Measurements from ENCODE around the gene EPN1. TPM values are rescaled to one million over a fixed set of nuclear protein-coding genes. Genes with fewer than 3 reads are reported as not detected.
A peak's percentile ranks its signal among the peaks of the same experiment; 100 is the strongest.

The EPN1 gene
- total and polyA plus RNA-seq, 2 of the 13 experiments (the other 11 are each of a cell fraction or from before 2014, with no cell fraction given) = 28.9 to 31.7 TPM

GRCh38 chr19:55642153-55643002 is 32.6 kb upstream of the EPN1 start (continued):
- TF ChIP-seq PLSCR1 (CRISPR knock-in tag; IDR thresholded peaks at IDR 0.05; ENCODE audit: borderline replicate concordance) (no peak), TFDP2 (CRISPR knock-in tag; IDR thresholded peaks at IDR 0.05) (no peak), NONO (IDR thresholded peaks at IDR 0.05) (no peak), NONO (CRISPR knock-in tag; conservative IDR thresholded peaks at IDR 0.05) (peak; percentile 32; the same call in 1 of the 2 replicates), FOXA1 (IDR thresholded peaks at IDR 0.05) (no peak), FOXA1 (CRISPR knock-in tag; IDR thresholded peaks at IDR 0.05) (peak; percentile 2; the same call in 1 of the 2 replicates), ZFP90 (CRISPR knock-in tag; IDR thresholded peaks at IDR 0.05; ENCODE audit: borderline replicate concordance) (no peak), DR1 (CRISPR knock-in tag; IDR thresholded peaks at IDR 0.05) (no peak), PAXIP1 (CRISPR knock-in tag; conservative IDR thresholded peaks at IDR 0.05) (no peak), ZBTB2 (CRISPR knock-in tag; IDR thresholded peaks at IDR 0.05; ENCODE audit: low read depth) (no peak), ZNF280B (CRISPR knock-in tag; IDR thresholded peaks at IDR 0.05; ENCODE audit: borderline replicate concordance) (0 out of 2 replicates have a peak, but pooled peaks have one; percentile 56), CHD2 (IDR thresholded peaks at IDR 0.05; ENCODE audit: low read depth, low read length) (no peak), SKI (IDR thresholded peaks at IDR 0.05; ENCODE audit: partially characterized antibody) (no peak), ZMAT5 (CRISPR knock-in tag; IDR thresholded peaks at IDR 0.05; ENCODE audit: borderline replicate concordance, low read depth) (no peak), KDM5A (IDR thresholded peaks at IDR 0.05; ENCODE audit: borderline replicate concordance, low read length) (no peak), CHCHD3 (CRISPR knock-in tag; IDR thresholded peaks at IDR 0.05) (0 out of 2 replicates have a peak, but pooled peaks have one; percentile 56)
